Activated B cell treated with CpG ODN at 0.5 μM for 24 hours (primary cell): ENCODE measurements around the gene BARX2. TPM values are rescaled to one million over a fixed set of nuclear protein-coding genes. Genes with fewer than 3 reads are reported as not detected.

Experiments
- ATAC-seq: fragments of 200-7000 bp; cut with Tn5 transposase; one replicate; pipeline ENCODE4 v1.10.0; 2021; ENCODE audit warnings: low read depth, mild to moderate bottlenecking, moderate library complexity
- CTCF ChIA-PET: fragments of 350-600 bp; sonication (Branson Sonifier 250); formaldehyde crosslinking; loops from one replicate; lab custom pipeline; 2021; ENCODE audit warnings: antibody characterized with exemption; lab: Charles Lee
- POLR2A ChIA-PET: fragments of 350-600 bp; sonication (Branson Sonifier 250); formaldehyde crosslinking; loops from one replicate; lab custom pipeline; 2021; ENCODE audit warnings: antibody characterized with exemption; lab: Charles Lee
- DNase-seq: peaks from one replicate; pipeline ENCODE4 v3.0.0; 2022
- H3K27ac Mint-ChIP-seq: one replicate; pipeline ENCODE4 v1.8.0; 2020; ENCODE audit warnings: mixed read lengths
- H3K27me3 Mint-ChIP-seq: one replicate; pipeline ENCODE4 v1.8.0; 2021; ENCODE audit warnings: mixed read lengths
- H3K36me3 Mint-ChIP-seq: one replicate; pipeline ENCODE4 v1.8.0; 2021; ENCODE audit warnings: low read depth, mixed read lengths
- H3K4me1 Mint-ChIP-seq: one replicate; pipeline ENCODE4 v1.8.0; 2021; ENCODE audit warnings: mixed read lengths
- H3K4me3 Mint-ChIP-seq: one replicate; pipeline ENCODE4 v1.8.0; 2020; ENCODE audit warnings: mild to moderate bottlenecking, mixed read lengths
- H3K9me3 Mint-ChIP-seq: one replicate; pipeline ENCODE4 v1.8.0; 2020; ENCODE audit warnings: mixed read lengths
- intact Hi-C: fragments of 100-400 bp; cut with micrococcal nuclease; formaldehyde crosslinking; loops from one replicate; pipeline ENCODE4 v1.15.1; 2024
- total RNA-seq: library from RNA; stranded (reverse); gene quantifications from 2 replicates; pipeline ENCODE4 v1.2.3, GENCODE V29; 2022
- TF ChIP-seq, protein P1 (sequence below): fragments of 200-600 bp; IDR thresholded peaks from one replicate; pipeline ENCODE4 v1.8.0; 2022; ENCODE audit warnings: antibody characterized with exemption, mild to moderate bottlenecking

The BARX2 gene
- total RNA-seq, 1 donor from 2014 or later = not detected

DNA sequence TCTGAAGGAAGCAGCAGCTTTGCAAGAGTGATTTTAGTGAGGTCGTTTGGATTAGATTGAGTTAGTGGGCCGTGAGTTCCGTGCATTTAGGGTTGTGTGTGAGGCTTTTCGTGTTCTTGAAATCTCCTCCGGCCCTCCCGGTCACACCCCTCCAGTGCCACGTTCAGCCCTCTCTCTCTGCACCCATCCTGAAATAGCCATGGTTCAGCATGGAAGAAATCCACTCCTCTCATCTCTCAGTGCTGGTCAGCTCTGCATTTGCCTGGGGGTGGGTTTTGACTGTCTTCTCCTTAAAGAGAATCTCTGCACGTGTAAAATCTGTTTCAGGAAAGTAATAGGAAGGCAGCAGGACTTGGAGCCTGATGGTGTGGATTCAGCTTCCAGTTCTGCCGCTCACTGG lies 19.8 kb downstream of the BARX2 start:
- ATAC-seq = no peak
- H3K4me3 Mint-ChIP-seq = no peak overlapping the region
- intact Hi-C loops = no loop called here
- no peak for DNase-seq
- H3K36me3 Mint-ChIP-seq = no peaks in the 10 kb centered on the region
- H3K9me3 Mint-ChIP-seq = no peaks in the 10 kb centered on the region
- no peak overlapping the region for H3K27ac Mint-ChIP-seq
- TF ChIP-seq, protein P1, sequence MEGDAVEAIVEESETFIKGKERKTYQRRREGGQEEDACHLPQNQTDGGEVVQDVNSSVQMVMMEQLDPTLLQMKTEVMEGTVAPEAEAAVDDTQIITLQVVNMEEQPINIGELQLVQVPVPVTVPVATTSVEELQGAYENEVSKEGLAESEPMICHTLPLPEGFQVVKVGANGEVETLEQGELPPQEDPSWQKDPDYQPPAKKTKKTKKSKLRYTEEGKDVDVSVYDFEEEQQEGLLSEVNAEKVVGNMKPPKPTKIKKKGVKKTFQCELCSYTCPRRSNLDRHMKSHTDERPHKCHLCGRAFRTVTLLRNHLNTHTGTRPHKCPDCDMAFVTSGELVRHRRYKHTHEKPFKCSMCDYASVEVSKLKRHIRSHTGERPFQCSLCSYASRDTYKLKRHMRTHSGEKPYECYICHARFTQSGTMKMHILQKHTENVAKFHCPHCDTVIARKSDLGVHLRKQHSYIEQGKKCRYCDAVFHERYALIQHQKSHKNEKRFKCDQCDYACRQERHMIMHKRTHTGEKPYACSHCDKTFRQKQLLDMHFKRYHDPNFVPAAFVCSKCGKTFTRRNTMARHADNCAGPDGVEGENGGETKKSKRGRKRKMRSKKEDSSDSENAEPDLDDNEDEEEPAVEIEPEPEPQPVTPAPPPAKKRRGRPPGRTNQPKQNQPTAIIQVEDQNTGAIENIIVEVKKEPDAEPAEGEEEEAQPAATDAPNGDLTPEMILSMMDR = no peak
- ChIA-PET POLR2A (no interaction called here), CTCF (no interaction called here)
- H3K4me1 Mint-ChIP-seq = no peaks in the 10 kb centered on the region
- H3K27me3 Mint-ChIP-seq = peaks cover under 1% of the 10 kb centered on the region

DNA sequence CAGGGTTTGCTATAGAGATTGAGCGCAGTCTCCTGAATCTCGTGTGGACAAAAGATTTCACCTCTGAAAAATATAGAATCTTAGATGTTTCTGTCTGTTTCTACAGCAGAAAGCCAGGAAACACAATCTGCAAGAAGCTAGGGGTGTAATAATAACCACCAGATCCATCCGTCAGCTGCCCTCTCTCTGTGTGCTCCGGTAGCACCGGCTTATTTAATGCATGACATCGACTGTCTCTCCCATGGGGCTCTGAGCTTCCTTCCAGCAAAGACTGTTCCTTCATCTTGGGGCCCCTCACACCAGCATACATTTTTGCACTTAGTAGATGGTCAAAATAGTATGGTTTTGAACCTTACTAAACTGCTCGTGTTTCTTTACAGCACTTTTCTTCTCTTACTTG lies 20.2 kb downstream of the BARX2 start:
- intact Hi-C loops = no loop called here
- CTCF ChIA-PET = no interaction called here
- Mint-ChIP-seq H3K27me3 (no peaks in the 10 kb centered on the region), H3K4me3 (no peak overlapping the region), H3K27ac (no peak overlapping the region), H3K9me3 (no peaks in the 10 kb centered on the region), H3K4me1 (no peaks in the 10 kb centered on the region), H3K36me3 (no peaks in the 10 kb centered on the region)
- POLR2A ChIA-PET = no interaction called here
- no peak for DNase-seq
- TF ChIP-seq, protein P1 = no peak
- ATAC-seq = no peak

DNA sequence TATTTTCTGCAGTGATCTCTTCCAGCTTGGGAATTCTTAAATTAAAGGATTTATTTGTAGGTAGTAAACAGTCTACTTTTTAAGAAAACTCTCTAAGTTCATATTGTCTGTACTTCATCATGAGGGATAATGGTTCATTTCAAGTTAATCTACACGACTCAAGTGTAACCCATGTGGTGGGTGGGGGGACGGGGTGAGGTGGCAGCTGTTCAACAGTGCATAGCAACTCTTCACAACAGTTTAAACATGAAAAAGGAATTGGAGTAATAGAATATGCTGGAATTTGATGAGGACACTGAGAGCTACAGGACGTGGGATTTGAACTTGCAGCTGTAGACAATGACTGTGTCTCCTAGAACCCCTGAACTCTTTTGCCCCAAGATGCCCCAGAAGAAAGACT lies 20.8 kb downstream of the BARX2 start:
- ChIA-PET POLR2A (no interaction called here), CTCF (no interaction called here)
- DNase-seq = no peak
- Mint-ChIP-seq H3K27ac (no peak overlapping the region), H3K9me3 (no peaks in the 10 kb centered on the region), H3K27me3 (no peaks in the 10 kb centered on the region), H3K4me1 (no peaks in the 10 kb centered on the region), H3K4me3 (no peak overlapping the region), H3K36me3 (no peaks in the 10 kb centered on the region)
- intact Hi-C loops = no loop called here
- ATAC-seq = no peak
- TF ChIP-seq, protein P1 = no peak

DNA sequence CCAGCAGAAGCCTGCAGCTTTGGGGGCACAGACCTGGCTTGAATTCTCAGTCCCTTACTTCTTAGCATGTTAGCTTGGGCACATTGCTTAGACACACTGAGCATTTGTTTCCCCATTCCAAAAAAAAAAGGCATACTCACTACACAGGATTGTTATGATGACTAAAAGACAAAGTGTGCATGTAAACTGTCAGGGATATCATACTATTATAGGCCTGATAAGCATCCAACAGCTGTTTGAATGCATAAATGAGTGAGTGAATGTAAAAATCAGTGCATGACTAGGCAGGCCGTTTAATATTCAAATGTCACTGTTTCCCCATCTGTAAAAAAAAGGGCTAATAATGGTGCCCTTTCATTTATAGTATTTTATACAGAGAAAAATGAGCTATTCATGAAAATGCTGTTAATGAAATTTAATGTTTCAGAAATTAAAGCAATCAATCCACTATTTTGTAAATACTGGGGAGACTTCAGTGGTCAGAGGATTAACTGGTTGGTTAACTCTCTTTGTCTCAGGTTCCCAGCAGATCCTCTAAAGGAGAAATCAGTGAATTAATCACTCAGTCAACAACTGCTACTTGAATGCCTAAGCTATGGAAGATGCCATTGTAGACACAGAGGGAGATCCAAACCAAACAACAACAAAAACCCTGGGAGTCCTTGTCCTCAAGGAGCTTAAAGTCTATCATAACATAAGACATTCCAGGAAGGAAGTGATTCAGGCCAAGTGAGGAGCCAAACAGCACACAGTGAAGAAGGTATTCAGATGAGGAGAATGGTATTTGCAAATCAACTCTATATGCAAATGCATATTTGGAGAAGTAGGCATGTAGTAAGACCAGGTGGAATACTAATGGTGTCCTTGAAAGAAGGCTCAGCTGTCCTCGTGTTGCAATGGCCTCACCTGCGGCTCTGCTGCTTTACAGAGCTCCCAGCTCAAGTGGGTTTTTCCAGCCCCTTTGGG lies 26.8 kb downstream of the BARX2 start:
- Mint-ChIP-seq H3K27ac (no peak overlapping the region), H3K4me3 (no peak overlapping the region)
- POLR2A ChIA-PET = no interaction called here

DNA sequence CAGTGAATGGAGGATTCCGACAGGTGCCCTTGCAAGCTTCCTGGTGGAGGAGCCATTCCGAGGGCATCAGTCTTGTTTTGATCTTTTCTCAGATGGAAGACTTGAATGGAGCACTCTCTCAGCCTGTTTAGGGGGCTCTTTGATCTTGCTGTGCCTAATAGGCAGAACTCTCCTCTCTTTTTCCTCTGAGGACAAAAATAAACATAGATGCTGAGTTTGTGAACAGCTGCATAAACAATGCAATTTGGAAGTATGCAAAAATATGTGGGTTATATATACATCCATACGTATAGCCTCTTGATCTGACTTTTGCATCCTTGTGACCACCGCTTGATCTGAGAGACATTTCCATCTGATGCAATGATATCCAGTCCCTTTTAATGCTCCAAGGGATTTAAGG lies 29.1 kb downstream of the BARX2 start:
- intact Hi-C loops = no loop called here
- Mint-ChIP-seq H3K27me3 (peaks cover 6% of the 10 kb centered on the region), H3K4me3 (no peak overlapping the region), H3K27ac (no peak overlapping the region), H3K36me3 (no peaks in the 10 kb centered on the region), H3K9me3 (no peaks in the 10 kb centered on the region), H3K4me1 (no peaks in the 10 kb centered on the region)
- ChIA-PET CTCF (no interaction called here), POLR2A (no interaction called here)
- ATAC-seq = no peak
- no peak for DNase-seq
- TF ChIP-seq, protein P1 = no peak

More for the DNA sequence above, 26.8 kb downstream of the BARX2 start:
- Mint-ChIP-seq H3K4me1 (no peaks in the 10 kb centered on the region), H3K36me3 (no peaks in the 10 kb centered on the region), H3K27me3 (peaks cover under 1% of the 10 kb centered on the region), H3K9me3 (no peaks in the 10 kb centered on the region)
- intact Hi-C loops = no loop called here
- ATAC-seq = no peak
- TF ChIP-seq, protein P1 = no peak
- CTCF ChIA-PET = no interaction called here
- no peak for DNase-seq
